GM19193 (cell line): ENCODE measurements around the gene PTPRN2.

ENCODE experiments used
- POLR2A ChIP-seq: IDR thresholded peaks from 4 replicates; pipeline ENCODE4 v1.6.1; 2011; ENCODE audit not compliant: insufficient read depth, insufficient read length; ENCODE audit errors: extremely low read depth

PTPRN2 gene

GRCh38 chr7:157630301-157630853, 957.2 kb downstream of the PTPRN2 start:
- no peak for TF ChIP-seq POLR2A

- no peak for TF ChIP-seq POLR2A
These were observed 959.2 kb downstream of the PTPRN2 start for GRCh38 chr7:157628456-157628855.

GRCh38 chr7:157627646-157628045, 960.0 kb downstream of the PTPRN2 start:
- no peak for TF ChIP-seq POLR2A

- TF ChIP-seq POLR2A: no peak
These were observed 960.6 kb downstream of the PTPRN2 start for GRCh38 chr7:157627033-157627432.

GRCh38 chr7:157625973-157626742, 961.5 kb downstream of the PTPRN2 start:
- TF ChIP-seq POLR2A: no peak

GRCh38 chr7:157623556-157623955, 964.1 kb downstream of the PTPRN2 start:
- TF ChIP-seq POLR2A: no peak

- TF ChIP-seq POLR2A: no peak
These were observed 965.0 kb downstream of the PTPRN2 start for GRCh38 chr7:157622408-157623205.

- no peak for TF ChIP-seq POLR2A
These were observed 965.6 kb downstream of the PTPRN2 start for GRCh38 chr7:157622000-157622399.

- no peak for TF ChIP-seq POLR2A
These were observed 966.4 kb downstream of the PTPRN2 start for GRCh38 chr7:157621131-157621681.

GRCh38 chr7:157620616-157621015, 967.0 kb downstream of the PTPRN2 start:
- TF ChIP-seq POLR2A: no peak

- TF ChIP-seq POLR2A: no peak
These were observed 967.7 kb downstream of the PTPRN2 start for GRCh38 chr7:157619753-157620525.

GRCh38 chr7:157618823-157619606, 968.6 kb downstream of the PTPRN2 start:
- no peak for TF ChIP-seq POLR2A

- TF ChIP-seq POLR2A: no peak
These were observed 969.4 kb downstream of the PTPRN2 start for GRCh38 chr7:157618091-157618726.
